ENCODE measurements around the gene NCAM2. TPM values are rescaled to one million over a fixed set of nuclear protein-coding genes. Genes with fewer than 3 reads are reported as not detected.
A peak's percentile ranks its signal among the peaks of the same experiment; 100 is the strongest.

Gene NCAM2
- total RNA-seq, 1 donor from 2014 or later, result 4.3 TPM

- intact Hi-C loops (cut with DNase I), result no loop called here
- DNase-seq, result no peak
- ATAC-seq (ENCODE audit: poor library complexity), result no peak
Observed at GRCh38 chr21:21241391-21241790, 243.2 kb downstream of the NCAM2 start.

- intact Hi-C loops (cut with DNase I), result no loop called here
- ATAC-seq (ENCODE audit: poor library complexity) (no peak), DNase-seq (no peak)
Observed at GRCh38 chr21:21246007-21246406, 247.8 kb downstream of the NCAM2 start.

- intact Hi-C loops (cut with DNase I), result no loop called here
- DNase-seq (no peak), ATAC-seq (ENCODE audit: poor library complexity) (no peak)
Observed at GRCh38 chr21:21247424-21247823, 249.2 kb downstream of the NCAM2 start.

- DNase-seq (no peak), ATAC-seq (ENCODE audit: poor library complexity) (no peak)
- intact Hi-C loops (cut with DNase I), result no loop called here
Observed at GRCh38 chr21:21262048-21262447, 263.8 kb downstream of the NCAM2 start.

GRCh38 chr21:21268061-21268471 is 269.9 kb downstream of the NCAM2 start:
- intact Hi-C loops (cut with DNase I), result no loop called here
- DNase-seq (no peak), ATAC-seq (ENCODE audit: poor library complexity) (peak; percentile 25)

GRCh38 chr21:21268885-21269284 is 270.7 kb downstream of the NCAM2 start:
- intact Hi-C loops (cut with DNase I), result no loop called here
- no peak for DNase-seq
- ATAC-seq (ENCODE audit: poor library complexity), result no peak

- ATAC-seq (ENCODE audit: poor library complexity), result no peak
- intact Hi-C loops (cut with DNase I), result no loop called here
Observed at GRCh38 chr21:21279193-21279901, 281.1 kb downstream of the NCAM2 start.

GRCh38 chr21:21283810-21284209 is 285.6 kb downstream of the NCAM2 start:
- intact Hi-C loops (cut with DNase I), result no loop called here
- ATAC-seq (ENCODE audit: poor library complexity), result no peak
- no peak for DNase-seq

More at GRCh38 chr21:21279193-21279901, 281.1 kb downstream of the NCAM2 start:
- no peak for DNase-seq

GRCh38 chr21:21286170-21286798 is 288.1 kb downstream of the NCAM2 start:
- no peak for ATAC-seq (ENCODE audit: poor library complexity)
- intact Hi-C loops (cut with DNase I), result no loop called here
- DNase-seq, result no peak

- intact Hi-C loops (cut with DNase I), result no loop called here
- ATAC-seq (ENCODE audit: poor library complexity) (no peak), DNase-seq (no peak)
Observed at GRCh38 chr21:21290751-21291150, 292.5 kb downstream of the NCAM2 start.

GRCh38 chr21:21291883-21292569 is 293.8 kb downstream of the NCAM2 start:
- intact Hi-C loops (cut with DNase I), result no loop called here
- no peak for ATAC-seq (ENCODE audit: poor library complexity)
- no peak for DNase-seq

- intact Hi-C loops (cut with DNase I), result no loop called here
- ATAC-seq (ENCODE audit: poor library complexity) (no peak), DNase-seq (no peak)
Observed at GRCh38 chr21:21295303-21295702, 297.1 kb downstream of the NCAM2 start.

GRCh38 chr21:21297211-21297610 is 299.0 kb downstream of the NCAM2 start:
- intact Hi-C loops (cut with DNase I), result no loop called here
- no peak for DNase-seq
- no peak for ATAC-seq (ENCODE audit: poor library complexity)

- intact Hi-C loops (cut with DNase I), result no loop called here
- ATAC-seq (ENCODE audit: poor library complexity), result no peak
- no peak for DNase-seq
Observed at GRCh38 chr21:21301013-21301412, 302.8 kb downstream of the NCAM2 start.

- ATAC-seq (ENCODE audit: poor library complexity), result no peak
- intact Hi-C loops (cut with DNase I), result no loop called here
- DNase-seq, result no peak
Observed at GRCh38 chr21:21309510-21309909, 311.3 kb downstream of the NCAM2 start.

GRCh38 chr21:21324297-21324696 is 326.1 kb downstream of the NCAM2 start:
- intact Hi-C loops (cut with DNase I), result no loop called here
- no peak for ATAC-seq (ENCODE audit: poor library complexity)
- no peak for DNase-seq

- DNase-seq (no peak), ATAC-seq (ENCODE audit: poor library complexity) (no peak)
- intact Hi-C loops (cut with DNase I), result no loop called here
Observed at GRCh38 chr21:21332492-21332891, 334.3 kb downstream of the NCAM2 start.

GRCh38 chr21:21341041-21341440 is 342.8 kb downstream of the NCAM2 start:
- intact Hi-C loops (cut with DNase I), result no loop called here
- DNase-seq (no peak), ATAC-seq (ENCODE audit: poor library complexity) (no peak)

- ATAC-seq (ENCODE audit: poor library complexity) (no peak), DNase-seq (no peak)
- intact Hi-C loops (cut with DNase I), result no loop called here
Observed at GRCh38 chr21:21345296-21345695, 347.1 kb downstream of the NCAM2 start.

GRCh38 chr21:21345872-21346271 is 347.7 kb downstream of the NCAM2 start:
- no peak for DNase-seq
- ATAC-seq (ENCODE audit: poor library complexity), result no peak
- intact Hi-C loops (cut with DNase I), result no loop called here
